ENCODE results near the gene ACOT12. TPM values are rescaled to one million over a fixed set of nuclear protein-coding genes. Genes with fewer than 3 reads are reported as not detected.

ACOT12 gene
- total RNA-seq, 1 experiment from 2014 or later, result not detected

- DNase-seq (ENCODE audit: low spot score) (no peak), ATAC-seq (no peak)
- TF ChIP-seq ZSCAN18 (CRISPR knock-in tag; IDR thresholded peaks at IDR 0.05), result no peak
- no peaks in the 10 kb centered on the region for H3K9me3 Mint-ChIP-seq
- no peak overlapping the region for H3K27ac Mint-ChIP-seq
- peaks cover 12% of the 10 kb centered on the region for H3K4me1 Mint-ChIP-seq
- H3K4me3 Mint-ChIP-seq, result no peak overlapping the region
- H3K27me3 Mint-ChIP-seq (ENCODE audit: low read depth), result no peaks in the 10 kb centered on the region
- H3K36me3 Mint-ChIP-seq, result 0 out of 2 replicates have a peak, but pooled peaks cover 2% of the 10 kb centered on the region
- POLR2A ChIA-PET, result no interaction called here
- CTCF ChIA-PET, result interaction anchor here (0.7 kb wide), 1 partner anchor 79 kb away, joined by 4 read pairs; no protein-coding TSS in a partner anchor
These were observed 76.4 kb downstream of the ACOT12 start for GRCh38 chr5:81317536-81317935.

- ChIA-PET POLR2A (no interaction called here), CTCF (no interaction called here)
- no peak for TF ChIP-seq AFF4 (CRISPR knock-in tag; IDR thresholded peaks at IDR 0.05; ENCODE audit: borderline replicate concordance)
- TF ChIP-seq ETV6 (CRISPR knock-in tag; IDR thresholded peaks at IDR 0.05), result no peak
- TF ChIP-seq MLX (CRISPR knock-in tag; IDR thresholded peaks at IDR 0.05), result no peak
- no peak for TF ChIP-seq CTCF (IDR thresholded peaks at IDR 0.05)
- TF ChIP-seq GRHL2 (CRISPR knock-in tag; IDR thresholded peaks at IDR 0.05; ENCODE audit: insufficient replicate concordance, severe bottlenecking), result no peak
- no peak for TF ChIP-seq OVOL2 (CRISPR knock-in tag; IDR thresholded peaks at IDR 0.05; ENCODE audit: borderline replicate concordance)
- TF ChIP-seq MAX (CRISPR knock-in tag; IDR thresholded peaks at IDR 0.05), result no peak
- no peak for TF ChIP-seq SOX15 (CRISPR knock-in tag; IDR thresholded peaks at IDR 0.05)
- TF ChIP-seq E2F1 (CRISPR knock-in tag; IDR thresholded peaks at IDR 0.05), result no peak
- TF ChIP-seq TP53 (CRISPR knock-in tag; IDR thresholded peaks at IDR 0.05), result no peak
These were observed 77.4 kb downstream of the ACOT12 start for GRCh38 chr5:81316571-81316970.

GRCh38 chr5:81315830-81316229, 78.1 kb downstream of the ACOT12 start:
- no peaks in the 10 kb centered on the region for H3K9me3 Mint-ChIP-seq
- H3K4me1 Mint-ChIP-seq, result peaks cover 12% of the 10 kb centered on the region
- ChIA-PET CTCF (interaction anchor here (1.5 to 1.9 kb wide), 2 partner anchors 14 to 16 kb away, joined by 9 to 10 read pairs; partner anchors contain the start of gene ZCCHC9), POLR2A (interaction anchor here (0.6 kb wide), 1 partner anchor 14 kb away, joined by 3 read pairs; the partner anchor contains the start of gene ZCCHC9)
- H3K27me3 Mint-ChIP-seq (ENCODE audit: low read depth), result no peaks in the 10 kb centered on the region
- ATAC-seq (no peak), DNase-seq (ENCODE audit: low spot score) (no peak)
- no peak overlapping the region for H3K27ac Mint-ChIP-seq
- no peak overlapping the region for H3K4me3 Mint-ChIP-seq
- H3K36me3 Mint-ChIP-seq, result peaks cover 10% of the 10 kb centered on the region; the same call in 1 of the 2 replicates
- TF ChIP-seq ZNF281 (CRISPR knock-in tag; IDR thresholded peaks at IDR 0.05) (no peak), TEAD4 (CRISPR knock-in tag; IDR thresholded peaks at IDR 0.05) (no peak), MXD4 (CRISPR knock-in tag; IDR thresholded peaks at IDR 0.05; ENCODE audit: borderline replicate concordance) (no peak), SMAD3 (CRISPR knock-in tag; IDR thresholded peaks at IDR 0.05; ENCODE audit: borderline replicate concordance) (no peak), ZNF219 (CRISPR knock-in tag; IDR thresholded peaks at IDR 0.05; ENCODE audit: borderline replicate concordance) (no peak), ETV6 (CRISPR knock-in tag; IDR thresholded peaks at IDR 0.05) (no peak), FOXK1 (CRISPR knock-in tag; IDR thresholded peaks at IDR 0.05) (no peak), ATF2 (CRISPR knock-in tag; IDR thresholded peaks at IDR 0.05; ENCODE audit: borderline replicate concordance, low read depth) (no peak)

More at GRCh38 chr5:81316571-81316970, 77.4 kb downstream of the ACOT12 start:
- DNase-seq (ENCODE audit: low spot score) (no peak), ATAC-seq (no peak)
- no peak overlapping the region for H3K4me3 Mint-ChIP-seq
- peaks cover 9% of the 10 kb centered on the region; the same call in 1 of the 2 replicates for H3K36me3 Mint-ChIP-seq
- H3K27me3 Mint-ChIP-seq (ENCODE audit: low read depth), result no peaks in the 10 kb centered on the region
- H3K9me3 Mint-ChIP-seq, result no peaks in the 10 kb centered on the region
- H3K4me1 Mint-ChIP-seq, result peaks cover 12% of the 10 kb centered on the region
- H3K27ac Mint-ChIP-seq, result no peak overlapping the region
